Astrocyte (in vitro differentiated cells and primary cell): Measurements from ENCODE around the gene SREBF2. TPM values are rescaled to one million over a fixed set of nuclear protein-coding genes. Genes with fewer than 3 reads are reported as not detected.
A peak's percentile ranks its signal among the peaks of the same experiment; 100 is the strongest.

Source experiments
- DNase-seq: peaks from one replicate; pipeline ENCODE4 v3.0.0-alpha.2; 2010; ENCODE audit warnings: low read depth
- FAIRE-seq: peaks from 2 replicates; lab custom pipeline; 2011; peaks lifted over from hg19 to GRCh38; lab: Jason Lieb, UNC
- H2AFZ ChIP-seq: 2 replicates; pipeline ENCODE4 v1.6.0; 2012; ENCODE audit warnings: low read depth, low read length, inconsistent platforms
- H3K27ac ChIP-seq: 2 replicates; pipeline ENCODE4 v1.5.1; 2011; ENCODE audit warnings: low read depth, low read length, inconsistent platforms
- H3K27me3 ChIP-seq: 2 replicates; pipeline ENCODE4 v1.6.0; 2011; ENCODE audit warnings: low read length, inconsistent platforms; ENCODE audit not compliant: insufficient read depth
- H3K36me3 ChIP-seq: 2 replicates; pipeline ENCODE4 v1.5.1; 2011; ENCODE audit warnings: low read length, inconsistent platforms; ENCODE audit not compliant: insufficient read depth
- H3K4me1 ChIP-seq: 2 replicates; pipeline ENCODE4 v1.5.1; 2011; ENCODE audit warnings: low read length, inconsistent platforms; ENCODE audit not compliant: insufficient read depth
- H3K4me2 ChIP-seq: 2 replicates; pipeline ENCODE4 v1.6.0; 2012; ENCODE audit warnings: low read length, inconsistent platforms
- H3K4me3 ChIP-seq: 2 replicates; pipeline ENCODE4 v1.5.1; 2011; ENCODE audit warnings: low read depth, mild to moderate bottlenecking, low read length, inconsistent platforms; ENCODE audit not compliant: insufficient read depth
- H3K79me2 ChIP-seq: 2 replicates; pipeline ENCODE4 v1.6.0; 2012; ENCODE audit warnings: mild to moderate bottlenecking, low read length, inconsistent platforms; ENCODE audit not compliant: insufficient read depth
- H3K9ac ChIP-seq: 2 replicates; pipeline ENCODE4 v1.6.0; 2012; ENCODE audit warnings: mild to moderate bottlenecking, low read length, inconsistent platforms
- H3K9me3 ChIP-seq: 2 replicates; pipeline ENCODE4 v1.5.1; 2012; ENCODE audit warnings: low read depth, mild to moderate bottlenecking, low read length, inconsistent platforms; ENCODE audit not compliant: insufficient read depth
- H4K20me1 ChIP-seq: 2 replicates; pipeline ENCODE4 v1.6.0; 2012; ENCODE audit warnings: low read length, inconsistent platforms; ENCODE audit not compliant: insufficient read depth
- H3K27ac Mint-ChIP-seq: one replicate; pipeline ENCODE4 v1.8.0; 2021; ENCODE audit warnings: mild to moderate bottlenecking, mixed read lengths; ENCODE audit not compliant: unreplicated experiment
- H3K27me3 Mint-ChIP-seq: one replicate; pipeline ENCODE4 v1.8.0; 2021; ENCODE audit warnings: low read depth, mixed read lengths; ENCODE audit not compliant: unreplicated experiment
- H3K36me3 Mint-ChIP-seq: one replicate; pipeline ENCODE4 v1.8.0; 2021; ENCODE audit warnings: low read depth, mixed read lengths; ENCODE audit not compliant: unreplicated experiment
- H3K4me1 Mint-ChIP-seq: one replicate; pipeline ENCODE4 v1.8.0; 2021; ENCODE audit warnings: low read depth, mixed read lengths; ENCODE audit not compliant: unreplicated experiment
- H3K4me3 Mint-ChIP-seq: one replicate; pipeline ENCODE4 v1.8.0; 2021; ENCODE audit warnings: mild to moderate bottlenecking, moderate library complexity, mixed read lengths; ENCODE audit not compliant: unreplicated experiment
- H3K9me3 Mint-ChIP-seq: one replicate; pipeline ENCODE4 v1.8.0; 2021; ENCODE audit warnings: mild to moderate bottlenecking, mixed read lengths; ENCODE audit not compliant: unreplicated experiment
- CTCF ChIP-seq: IDR thresholded peaks from 2 replicates; pipeline ENCODE4 v1.5.1; 2011; ENCODE audit warnings: low read depth, mild to moderate bottlenecking, inconsistent platforms, low read length, moderate library complexity; ENCODE audit not compliant: insufficient read depth
- EZH2 ChIP-seq: IDR thresholded peaks from 2 replicates; pipeline ENCODE4 v1.6.1; 2012; ENCODE audit warnings: mild to moderate bottlenecking, low read length, inconsistent platforms; ENCODE audit not compliant: insufficient read depth
- total RNA-seq: library from RNA; stranded (reverse); gene quantifications from 2 replicates; pipeline ENCODE4 v1.2.1, GENCODE V29; 2021

SREBF2 gene
- total RNA-seq, 1 donor from 2014 or later: 83.9 TPM

GRCh38 chr22:41820447-41820846 lies 12.5 kb upstream of the SREBF2 start:
- Histone ChIP-seq H3K4me1 (peaks cover 22% of the 10 kb centered on the region), H2AFZ (no peak overlapping the region), H3K36me3 (no peaks in the 10 kb centered on the region), H3K27me3 (no peaks in the 10 kb centered on the region), H3K27ac (no peak overlapping the region), H3K4me2 (no peak overlapping the region), H3K4me3 (no peak overlapping the region), H3K9ac (no peak overlapping the region), H3K79me2 (no peaks in the 10 kb centered on the region), H3K9me3 (no peaks in the 10 kb centered on the region), H4K20me1 (no peaks in the 10 kb centered on the region)
- peaks cover 4% of the 10 kb centered on the region for H3K36me3 Mint-ChIP-seq
- peaks cover under 1% of the 10 kb centered on the region for H3K9me3 Mint-ChIP-seq
- no peak for TF ChIP-seq CTCF
- TF ChIP-seq EZH2: no peak
- no peak overlapping the region for H3K4me3 Mint-ChIP-seq
- no peak overlapping the region for H3K27ac Mint-ChIP-seq
- no peak for FAIRE-seq
- DNase-seq: no peak
- H3K4me1 Mint-ChIP-seq: peaks cover 26% of the 10 kb centered on the region
- no peaks in the 10 kb centered on the region for H3K27me3 Mint-ChIP-seq

- H3K9me3 Mint-ChIP-seq: peaks cover 2% of the 10 kb centered on the region
- peaks cover 29% of the 10 kb centered on the region for H3K4me1 Mint-ChIP-seq
- Histone ChIP-seq H3K4me2 (peak overlapping the region; percentile 22), H2AFZ (no peak overlapping the region), H3K36me3 (no peaks in the 10 kb centered on the region), H3K79me2 (no peaks in the 10 kb centered on the region), H4K20me1 (no peaks in the 10 kb centered on the region), H3K9ac (peak overlapping the region; percentile 8), H3K4me3 (no peak overlapping the region), H3K27ac (no peak overlapping the region), H3K9me3 (no peaks in the 10 kb centered on the region), H3K4me1 (peaks cover 24% of the 10 kb centered on the region), H3K27me3 (no peaks in the 10 kb centered on the region)
- no peaks in the 10 kb centered on the region for H3K27me3 Mint-ChIP-seq
- TF ChIP-seq EZH2 (no peak), CTCF (no peak)
- peaks cover 6% of the 10 kb centered on the region for H3K36me3 Mint-ChIP-seq
- no peak overlapping the region for H3K4me3 Mint-ChIP-seq
- DNase-seq (no peak), FAIRE-seq (no peak)
- no peak overlapping the region for H3K27ac Mint-ChIP-seq
Observed at GRCh38 chr22:41821471-41822316, 11.2 kb upstream of the SREBF2 start.
